B cell (primary cell): ENCODE measurements around the gene PLEKHA8. TPM values are rescaled to one million over a fixed set of nuclear protein-coding genes. Genes with fewer than 3 reads are reported as not detected.

Experiments
- ATAC-seq: fragments of 200-7000 bp; cut with Tn5 transposase; one replicate; pipeline ENCODE4 v1.10.0; 2021; ENCODE audit warnings: low read depth, mild to moderate bottlenecking, moderate number of reproducible peaks, moderate library complexity
- CTCF ChIA-PET: fragments of 350-600 bp; sonication (Branson Sonifier 250); formaldehyde crosslinking; loops from one replicate; lab custom pipeline; 2021; ENCODE audit warnings: antibody characterized with exemption, inconsistent platforms; lab: Charles Lee
- POLR2A ChIA-PET: fragments of 350-600 bp; sonication (Branson Sonifier 250); formaldehyde crosslinking; loops from one replicate; lab custom pipeline; 2021; ENCODE audit warnings: antibody characterized with exemption; lab: Charles Lee
- DNase-seq: peaks from one replicate; pipeline ENCODE4 v3.0.0; 2013
- H2AFZ ChIP-seq: 2 replicates; pipeline ENCODE4 v1.6.1; 2012; ENCODE audit warnings: mild to moderate bottlenecking, low read depth, low read length; ENCODE audit not compliant: insufficient read depth, poor library complexity, severe bottlenecking
- H3K27ac ChIP-seq, 2 donors: 1 replicate in 1 of 2; 2 replicates in 1 of 2; pipeline ENCODE4 v1.5.1; 2012 to 2013; ENCODE audit warnings: low read length in 2 of 2, mild to moderate bottlenecking in 2 of 2, moderate library complexity in 1 of 2
- H3K27me3 ChIP-seq, 4 experiments: fragments of 200-600 bp in 1 of 4; sonication (generic) in 1 of 4; replicated peaks in 1 of 4; 1 replicate in 2 of 4; 2 replicates in 2 of 4; pipeline versions ENCODE4 v1.6.1 to v1.7.0; 2013 to 2016; ENCODE audit warnings: low read length in 3 of 4, mild to moderate bottlenecking in 2 of 4, mixed read lengths in 1 of 4, moderate library complexity in 1 of 4; ENCODE audit not compliant: insufficient read depth in 4 of 4, control insufficient read depth in 3 of 4; ENCODE audit errors: control extremely low read depth in 1 of 4
- H3K36me3 ChIP-seq, 2 experiments: replicated peaks in 1 of 2; 1 replicate in 1 of 2; 2 replicates in 1 of 2; pipeline versions ENCODE4 v1.6.1 to v1.7.1; 2013; ENCODE audit warnings: low read length in 1 of 2; ENCODE audit not compliant: insufficient read depth in 2 of 2, control insufficient read depth in 1 of 2; ENCODE audit errors: control extremely low read depth in 1 of 2, extremely low read depth in 1 of 2
- H3K4me1 ChIP-seq, 2 donors: fragments of 200-600 bp in 1 of 2; sonication (generic) in 1 of 2; 1 replicate in 1 of 2; 2 replicates in 1 of 2; pipeline versions ENCODE4 v1.5.1 to v1.6.1; 2013 to 2017; ENCODE audit warnings: low read length in 2 of 2; ENCODE audit not compliant: control insufficient read depth in 2 of 2, insufficient read depth in 2 of 2
- H3K4me2 ChIP-seq: replicated peaks from 2 replicates; pipeline ENCODE3; 2012; ENCODE audit warnings: mild to moderate bottlenecking, low read depth, low read length; ENCODE audit not compliant: poor library complexity, severe bottlenecking
- H3K4me3 ChIP-seq, 5 experiments: fragments of 200-600 bp in 1 of 5; sonication (generic) in 1 of 5; 1 replicate in 3 of 5; 2 replicates in 2 of 5; pipeline versions ENCODE4 v1.5.1 to v1.7.0; 2011 to 2016; ENCODE audit warnings: low read length in 4 of 5, mild to moderate bottlenecking in 4 of 5, low read depth in 2 of 5, control low read depth in 1 of 5, moderate library complexity in 1 of 5; ENCODE audit not compliant: insufficient read depth in 1 of 5; ENCODE audit errors: control extremely low read depth in 1 of 5, extremely low read depth in 1 of 5
- H3K79me2 ChIP-seq: fragments of 200-600 bp; sonication (generic); one replicate; pipeline ENCODE4 v1.6.0; 2016; ENCODE audit warnings: low read length; ENCODE audit not compliant: control insufficient read depth, insufficient read depth
- H3K9ac ChIP-seq: fragments of 200-600 bp; sonication (generic); 2 replicates; pipeline ENCODE4 v1.6.1; 2017; ENCODE audit warnings: mild to moderate bottlenecking, low read length, moderate library complexity
- H3K9me3 ChIP-seq, 3 donors: one replicate each; pipeline versions ENCODE4 v1.6.1 to v1.7.1; 2013; ENCODE audit warnings: low read length in 2 of 3; ENCODE audit not compliant: control insufficient read depth in 2 of 3, insufficient read depth in 1 of 3; ENCODE audit errors: control extremely low read depth in 1 of 3
- H4K20me1 ChIP-seq: 2 replicates; pipeline ENCODE4 v1.6.0; 2012; ENCODE audit warnings: mild to moderate bottlenecking, low read length; ENCODE audit not compliant: insufficient read depth, control insufficient read depth, poor library complexity, severe bottlenecking
- H3K27ac Mint-ChIP-seq: one replicate; pipeline ENCODE4 v1.8.0; 2021; ENCODE audit warnings: mixed read lengths
- H3K27me3 Mint-ChIP-seq: one replicate; pipeline ENCODE4 v1.8.0; 2021; ENCODE audit warnings: mixed read lengths
- H3K4me1 Mint-ChIP-seq: one replicate; pipeline ENCODE4 v1.8.0; 2021; ENCODE audit warnings: mixed read lengths
- H3K4me3 Mint-ChIP-seq: one replicate; pipeline ENCODE4 v1.8.0; 2021; ENCODE audit warnings: mixed read lengths
- H3K9me3 Mint-ChIP-seq: one replicate; pipeline ENCODE4 v1.8.0; 2022; ENCODE audit warnings: mixed read lengths; ENCODE audit not compliant: insufficient read depth
- CTCF ChIP-seq: fragments of 200-600 bp; IDR thresholded peaks from one replicate; pipeline ENCODE4 v1.8.0; 2022; ENCODE audit warnings: antibody characterized with exemption, mild to moderate bottlenecking
- EZH2 ChIP-seq: IDR thresholded peaks from 2 replicates; pipeline ENCODE4 v1.6.1; 2012; ENCODE audit warnings: borderline replicate concordance, low read depth, mild to moderate bottlenecking, moderate library complexity, low read length; ENCODE audit not compliant: insufficient read depth, poor library complexity, severe bottlenecking
- WGBS: methylation state at CpG from one replicate; pipeline ENCODE4 v1.1.5; 2013; ENCODE audit warnings: missing lambda C conversion rate; ENCODE audit not compliant: insufficient coverage; 5-methylcytosine and 5-hydroxymethylcytosine counted together
- intact Hi-C: fragments of 100-400 bp; cut with micrococcal nuclease; formaldehyde crosslinking; loops from one replicate; pipeline ENCODE4 v1.10.0; 2022
- polyA plus RNA-seq: library from polyadenylated mRNA; depleted of rRNA; stranded (reverse); fragments of >200 nt; gene quantifications from 2 replicates; pipeline ENCODE4 v1.2.3, GENCODE V29; 2012
- total RNA-seq, 2 donors: library from RNA; stranded (reverse); fragments of 120-200 nt in 1 of 2; gene quantifications; 1 replicate in 1 of 2; 2 replicates in 1 of 2; pipeline versions ENCODE4 v1.2.3 to v1.2.4, GENCODE V29; 2013 to 2022

PLEKHA8 gene
- total and polyA plus RNA-seq, 2 donors (not counting 1 experiment from before 2014, with no cell fraction given): 1.7 to 10.5 TPM

GRCh38 chr7:30147223-30147622 lies 119.0 kb downstream of the PLEKHA8 start:
- Mint-ChIP-seq H3K4me3 (no peak overlapping the region), H3K9me3 (no peaks in the 10 kb centered on the region), H3K27ac (no peak overlapping the region), H3K27me3 (no peaks in the 10 kb centered on the region), H3K4me1 (peaks cover 4% of the 10 kb centered on the region)
- ChIA-PET POLR2A (no interaction called here), CTCF (interaction anchor here (1.2 kb wide), 1 partner anchor 269 kb away, joined by 3 read pairs; no protein-coding TSS in a partner anchor)
- peaks cover 6 to 14% of the 10 kb centered on the region in 2 donors for H3K4me1 ChIP-seq
- no peaks in the 10 kb centered on the region for H3K27me3 ChIP-seq
- no peak overlapping the region for H2AFZ ChIP-seq
- no peaks in the 10 kb centered on the region for H3K9me3 ChIP-seq
- H4K20me1 ChIP-seq: no peaks in the 10 kb centered on the region
- no peak overlapping the region for H3K9ac ChIP-seq
- no peak for ATAC-seq
- H3K79me2 ChIP-seq: no peaks in the 10 kb centered on the region
- no peak overlapping the region for H3K4me3 ChIP-seq
- H3K4me2 ChIP-seq: no peak overlapping the region
- no peaks in the 10 kb centered on the region for H3K36me3 ChIP-seq
- no peak for TF ChIP-seq EZH2
- no peak for TF ChIP-seq CTCF
- no peak overlapping the region for H3K27ac ChIP-seq
- WGBS: 23% methylated on average over 4 of the region's 4 CpGs
- no peak for DNase-seq
- intact Hi-C loops: no loop called here

GRCh38 chr7:30147785-30148184 lies 119.6 kb downstream of the PLEKHA8 start:
- Mint-ChIP-seq H3K9me3 (no peaks in the 10 kb centered on the region), H3K4me1 (peaks cover 4% of the 10 kb centered on the region), H3K27me3 (no peaks in the 10 kb centered on the region), H3K4me3 (no peak overlapping the region), H3K27ac (no peak overlapping the region)
- intact Hi-C loops: no loop called here
- no peak overlapping the region for H3K27ac ChIP-seq
- H3K9me3 ChIP-seq: no peaks in the 10 kb centered on the region
- peaks cover 6 to 14% of the 10 kb centered on the region in 2 donors for H3K4me1 ChIP-seq
- H3K27me3 ChIP-seq: no peaks in the 10 kb centered on the region
- H3K4me2 ChIP-seq: no peak overlapping the region
- no peak overlapping the region for H2AFZ ChIP-seq
- H3K9ac ChIP-seq: no peak overlapping the region
- H3K79me2 ChIP-seq: no peaks in the 10 kb centered on the region
- 100% methylated on average over 2 of the region's 2 CpGs for WGBS
- no peak for DNase-seq
- TF ChIP-seq CTCF: no peak
- TF ChIP-seq EZH2: no peak
- ATAC-seq: no peak
- ChIA-PET POLR2A (interaction anchor here (1.2 kb wide), 1 partner anchor 14 kb away, joined by 9 read pairs; no protein-coding TSS in a partner anchor), CTCF (interaction anchor here (1.2 kb wide), 1 partner anchor 270 kb away, joined by 3 read pairs; no protein-coding TSS in a partner anchor)
- H3K36me3 ChIP-seq: no peaks in the 10 kb centered on the region
- H3K4me3 ChIP-seq: no peak overlapping the region
- no peaks in the 10 kb centered on the region for H4K20me1 ChIP-seq
